Smooth muscle cell (in vitro differentiated cells): ENCODE results near the gene SNTB2. TPM values are rescaled to one million over a fixed set of nuclear protein-coding genes. Genes with fewer than 3 reads are reported as not detected.

Experiments used
- DNase-seq: peaks from one replicate; lab custom pipeline; 2025; ENCODE audit not compliant: unreplicated experiment; lab: John Stamatoyannopoulos, UW
- H2AFZ ChIP-seq: fragments of 200-600 bp; sonication (generic); 2 replicates; pipeline ENCODE4 v1.6.0; 2016; ENCODE audit warnings: antibody characterized with exemption, low read depth, mild to moderate bottlenecking
- H3F3A ChIP-seq: fragments of 200-600 bp; sonication (generic); 2 replicates; pipeline ENCODE4 v1.6.0; 2017; ENCODE audit warnings: antibody characterized with exemption, low read depth
- H3K27ac ChIP-seq: fragments of 200-600 bp; sonication (generic); 2 replicates; pipeline ENCODE4 v1.5.1; 2016; ENCODE audit warnings: low read depth, mild to moderate bottlenecking
- H3K27me3 ChIP-seq: fragments of 200-600 bp; sonication (generic); 2 replicates; pipeline ENCODE4 v1.6.1; 2016; ENCODE audit warnings: low read depth, mild to moderate bottlenecking
- H3K36me3 ChIP-seq: fragments of 200-600 bp; sonication (generic); 2 replicates; pipeline ENCODE4 v1.5.1; 2016; ENCODE audit warnings: low read depth
- H3K4me1 ChIP-seq: fragments of 200-600 bp; sonication (generic); 2 replicates; pipeline ENCODE4 v1.5.1; 2016; ENCODE audit warnings: low read depth
- H3K4me2 ChIP-seq: fragments of 200-600 bp; sonication (generic); 2 replicates; pipeline ENCODE4 v1.6.0; 2016; ENCODE audit warnings: mild to moderate bottlenecking
- H3K4me3 ChIP-seq: fragments of 200-600 bp; sonication (generic); 2 replicates; pipeline ENCODE4 v1.5.1; 2016; ENCODE audit warnings: mild to moderate bottlenecking
- H3K79me2 ChIP-seq: fragments of 200-600 bp; sonication (generic); 2 replicates; pipeline ENCODE4 v1.6.0; 2016; ENCODE audit warnings: low read depth, mild to moderate bottlenecking
- H3K9ac ChIP-seq: fragments of 200-600 bp; sonication (generic); 2 replicates; pipeline ENCODE4 v1.6.0; 2016; ENCODE audit warnings: low read depth
- H3K9me3 ChIP-seq: fragments of 200-600 bp; sonication (generic); replicated peaks from 2 replicates; pipeline ENCODE4 v1.5.1; 2016; ENCODE audit warnings: low read depth
- H4K20me1 ChIP-seq: fragments of 200-600 bp; sonication (generic); 2 replicates; pipeline ENCODE4 v1.6.0; 2016; ENCODE audit warnings: low read depth
- WGBS: methylation state at CpG from one replicate; pipeline ENCODE4 v1.1.7; 2016; ENCODE audit warnings: low lambda C conversion rate; 5-methylcytosine and 5-hydroxymethylcytosine counted together
- polyA plus RNA-seq: library from polyadenylated mRNA; unstranded; fragments of >200 nt; fragmentation: Nextera tagmentation; extraction: Ambion mirVana; gene quantifications from 2 replicates; pipeline ENCODE4 v1.2.1, GENCODE V29; 2016
- total RNA-seq: library from RNA; depleted of rRNA; stranded (reverse); fragments of >200 nt; gene quantifications from 2 replicates; pipeline ENCODE4 v1.2.3, GENCODE V29; 2014
- TF ChIP-seq, protein P1 (sequence below): fragments of 200-600 bp; sonication (generic); IDR thresholded peaks from 2 replicates; pipeline ENCODE4 v1.5.1; 2017; ENCODE audit warnings: borderline replicate concordance, mild to moderate bottlenecking, antibody characterized with exemption; ENCODE audit not compliant: insufficient read depth, poor library complexity, severe bottlenecking

SNTB2 gene
- total and polyA plus RNA-seq, 2 experiments from 2014 or later, result 17.1 to 25.9 TPM

DNA sequence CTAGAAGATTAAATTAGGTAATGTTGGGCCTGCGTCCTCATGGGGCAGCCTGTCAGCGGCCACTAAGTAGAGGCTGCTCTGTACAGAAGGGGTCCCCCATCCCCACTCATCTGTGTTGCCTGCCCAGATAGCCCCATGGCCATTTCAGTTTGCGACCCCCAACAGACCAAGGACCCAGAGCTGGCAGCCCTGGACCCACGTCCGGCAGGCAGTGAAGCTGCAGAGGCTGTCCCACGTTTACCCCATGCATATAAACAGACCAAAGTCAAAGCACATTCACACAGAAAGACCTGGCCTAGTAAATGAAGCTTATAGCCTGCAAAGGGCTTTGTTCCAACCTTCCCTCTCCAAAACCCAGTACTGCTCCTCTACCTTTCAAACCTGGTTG, 138.8 kb downstream of the SNTB2 start:
- H3K4me3 ChIP-seq, result no peak overlapping the region
- no peak for DNase-seq
- no peaks in the 10 kb centered on the region for H3K9me3 ChIP-seq
- H3F3A ChIP-seq, result peaks cover 3% of the 10 kb centered on the region
- H2AFZ ChIP-seq, result no peak overlapping the region
- H3K4me1 ChIP-seq, result peaks cover 16% of the 10 kb centered on the region
- TF ChIP-seq, protein P1, sequence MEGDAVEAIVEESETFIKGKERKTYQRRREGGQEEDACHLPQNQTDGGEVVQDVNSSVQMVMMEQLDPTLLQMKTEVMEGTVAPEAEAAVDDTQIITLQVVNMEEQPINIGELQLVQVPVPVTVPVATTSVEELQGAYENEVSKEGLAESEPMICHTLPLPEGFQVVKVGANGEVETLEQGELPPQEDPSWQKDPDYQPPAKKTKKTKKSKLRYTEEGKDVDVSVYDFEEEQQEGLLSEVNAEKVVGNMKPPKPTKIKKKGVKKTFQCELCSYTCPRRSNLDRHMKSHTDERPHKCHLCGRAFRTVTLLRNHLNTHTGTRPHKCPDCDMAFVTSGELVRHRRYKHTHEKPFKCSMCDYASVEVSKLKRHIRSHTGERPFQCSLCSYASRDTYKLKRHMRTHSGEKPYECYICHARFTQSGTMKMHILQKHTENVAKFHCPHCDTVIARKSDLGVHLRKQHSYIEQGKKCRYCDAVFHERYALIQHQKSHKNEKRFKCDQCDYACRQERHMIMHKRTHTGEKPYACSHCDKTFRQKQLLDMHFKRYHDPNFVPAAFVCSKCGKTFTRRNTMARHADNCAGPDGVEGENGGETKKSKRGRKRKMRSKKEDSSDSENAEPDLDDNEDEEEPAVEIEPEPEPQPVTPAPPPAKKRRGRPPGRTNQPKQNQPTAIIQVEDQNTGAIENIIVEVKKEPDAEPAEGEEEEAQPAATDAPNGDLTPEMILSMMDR, result no peak
- H4K20me1 ChIP-seq, result peaks cover 59% of the 10 kb centered on the region
- H3K36me3 ChIP-seq, result no peaks in the 10 kb centered on the region
- H3K9ac ChIP-seq, result no peak overlapping the region
- H3K27ac ChIP-seq, result no peak overlapping the region
- H3K79me2 ChIP-seq, result peaks cover 47% of the 10 kb centered on the region
- 97% methylated on average over 6 of the region's 6 CpGs for WGBS
- H3K4me2 ChIP-seq, result no peak overlapping the region
- H3K27me3 ChIP-seq, result no peaks in the 10 kb centered on the region

DNA sequence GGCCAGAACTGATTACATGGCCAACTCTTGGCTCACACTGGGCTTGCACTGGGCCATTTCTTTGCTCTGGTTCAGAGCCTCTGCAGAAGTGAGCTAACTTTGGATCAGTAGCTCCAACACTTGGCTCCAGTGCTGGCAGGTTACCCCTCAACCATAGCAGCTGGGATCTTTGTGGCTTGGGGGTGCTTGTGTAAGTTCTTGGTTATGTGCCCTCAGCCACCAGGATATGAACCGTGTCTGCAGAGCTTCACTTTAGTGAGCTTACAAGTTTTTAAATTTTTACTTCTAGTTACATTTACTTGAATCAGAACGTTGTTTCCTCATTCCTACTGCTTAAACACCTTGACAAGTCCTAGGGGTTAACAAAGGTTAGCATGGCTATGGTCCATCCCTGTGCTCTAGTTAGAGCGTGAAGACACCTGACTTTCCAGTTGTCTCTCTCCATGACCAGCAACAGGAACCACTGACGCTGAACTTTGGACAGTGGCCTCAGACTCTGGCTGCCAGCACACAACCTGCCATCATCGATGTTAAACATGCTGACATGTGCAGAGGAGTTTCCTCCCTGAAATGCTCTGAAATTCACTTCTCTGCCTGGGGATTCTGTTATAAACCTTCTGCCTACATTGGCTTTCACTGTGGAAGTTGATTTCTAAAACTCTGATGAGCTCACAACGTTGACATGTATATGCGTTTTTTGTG, 139.4 kb downstream of the SNTB2 start:
- H3K9ac ChIP-seq, result no peak overlapping the region
- H3K4me2 ChIP-seq, result no peak overlapping the region
- 88% methylated on average over 7 of the region's 7 CpGs for WGBS
- no peaks in the 10 kb centered on the region for H3K27me3 ChIP-seq
- no peaks in the 10 kb centered on the region for H3K36me3 ChIP-seq
- H3K27ac ChIP-seq, result no peak overlapping the region
- TF ChIP-seq, protein P1, result no peak
- H3F3A ChIP-seq, result peaks cover 3% of the 10 kb centered on the region
- peaks cover 57% of the 10 kb centered on the region for H4K20me1 ChIP-seq
- no peak overlapping the region for H2AFZ ChIP-seq
- H3K4me3 ChIP-seq, result no peak overlapping the region
- peaks cover 47% of the 10 kb centered on the region for H3K79me2 ChIP-seq
- no peak for DNase-seq
- H3K4me1 ChIP-seq, result peaks cover 16% of the 10 kb centered on the region
- no peaks in the 10 kb centered on the region for H3K9me3 ChIP-seq

DNA sequence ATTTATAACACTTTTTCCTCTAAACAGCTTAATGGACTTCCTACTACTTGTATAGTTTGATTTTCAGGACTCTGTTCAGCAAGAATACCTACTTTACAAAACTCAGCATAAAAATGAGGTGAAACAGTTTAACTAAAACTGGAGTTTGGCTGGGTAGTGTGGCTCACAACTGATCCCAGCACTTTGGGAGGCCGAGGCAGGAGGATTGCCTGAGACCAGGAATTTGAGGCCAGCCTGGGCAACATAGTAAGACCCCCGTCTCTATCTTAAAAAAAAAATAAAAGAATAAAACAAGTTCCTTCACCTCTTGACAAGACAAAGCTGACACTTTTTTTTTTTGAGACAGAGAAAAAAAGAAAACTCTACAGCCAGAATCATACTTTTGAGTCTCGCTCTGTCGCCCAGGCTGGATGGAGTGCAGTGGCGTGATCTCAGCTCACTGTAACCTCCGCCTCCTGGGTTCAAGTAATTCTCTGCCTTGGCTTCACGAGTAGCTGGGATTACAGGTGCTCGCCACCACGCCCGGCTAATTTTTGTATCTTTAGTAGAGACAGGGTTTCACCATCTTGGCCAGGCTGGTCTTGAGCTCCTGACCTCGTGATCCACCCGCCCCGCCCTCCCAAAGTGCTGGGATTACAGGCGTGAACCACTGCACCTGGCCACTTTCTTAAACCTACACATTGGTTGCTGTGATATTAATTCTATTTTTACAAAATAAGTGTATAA, 140.8 kb downstream of the SNTB2 start:
- DNase-seq, result no peak
- Histone ChIP-seq H3K27me3 (no peaks in the 10 kb centered on the region), H3K4me2 (no peak overlapping the region), H3K79me2 (peaks cover 42% of the 10 kb centered on the region), H3K9ac (no peak overlapping the region), H3K9me3 (no peaks in the 10 kb centered on the region), H3K27ac (peak overlapping the region; percentile 19), H2AFZ (no peak overlapping the region), H4K20me1 (peaks cover 46% of the 10 kb centered on the region), H3K4me1 (peaks cover 16% of the 10 kb centered on the region), H3K4me3 (no peak overlapping the region), H3F3A (peaks cover 3% of the 10 kb centered on the region), H3K36me3 (no peaks in the 10 kb centered on the region)
- TF ChIP-seq, protein P1, result no peak
- WGBS, result 96% methylated on average over 14 of the region's 14 CpGs
